ENCODE results near the gene SEMA4D. TPM values are rescaled to one million over a fixed set of nuclear protein-coding genes. Genes with fewer than 3 reads are reported as not detected.

Gene SEMA4D
- total RNA-seq, 1 experiment from 2014 or later = 8.0 TPM

DNA sequence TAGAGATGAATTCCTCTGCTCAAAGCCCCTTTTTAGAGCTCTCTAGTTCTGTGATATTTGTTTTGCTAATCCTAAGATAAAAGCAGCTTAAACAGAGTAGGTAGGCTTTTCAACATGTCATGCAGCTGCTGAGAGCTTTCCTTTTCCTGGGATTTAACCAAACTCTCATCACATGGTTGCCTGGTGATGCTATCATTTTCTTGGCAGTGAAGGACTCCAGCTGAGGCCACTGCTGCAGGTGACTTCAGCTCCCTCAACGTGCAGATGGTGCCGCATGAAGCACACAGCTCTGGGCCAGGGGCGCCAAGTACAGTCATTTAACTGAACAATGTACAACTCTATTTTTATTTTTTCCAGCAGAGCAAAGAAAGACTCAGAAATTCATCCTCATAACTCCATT lies 137.4 kb downstream of the SEMA4D start:
- Histone ChIP-seq H4K20me1 (ENCODE audit: low read length) (no peaks in the 10 kb centered on the region), H3K36me3 (ENCODE audit: low read depth, low read length) (no peaks in the 10 kb centered on the region; the same call in none of the 2 replicates), H3K4me1 (ENCODE audit: insufficient read depth, low read length) (no peaks in the 10 kb centered on the region), H3K4me2 (ENCODE audit: low read length) (no peak overlapping the region), H3K9ac (ENCODE audit: low read length) (no peak overlapping the region), H2AFZ (ENCODE audit: low read length) (no peak overlapping the region), H3K27ac (ENCODE audit: low read length) (no peak overlapping the region), H3K9me2 (replicated peaks; ENCODE audit: low read length) (no peaks in the 10 kb centered on the region), H3F3A (ENCODE audit: low read length, unreplicated experiment) (no peaks in the 10 kb centered on the region), H3K4me3 (ENCODE audit: low read length) (no peak overlapping the region), H3K79me2 (ENCODE audit: low read length) (no peaks in the 10 kb centered on the region), H3K9me3 (ENCODE audit: low read length) (no peaks in the 10 kb centered on the region), H3K27me3 (ENCODE audit: low read length) (no peaks in the 10 kb centered on the region)
- no peak for ATAC-seq
- intact Hi-C loops (cut with micrococcal nuclease) = no loop called here
- no peak for TF ChIP-seq EZH2 (IDR thresholded peaks at IDR 0.05; ENCODE audit: low read length, unreplicated experiment)
- ChIA-PET CTCF (no interaction called here), POLR2A (ENCODE audit: unreplicated experiment) (no interaction called here)
- no peak for DNase-seq
- BruUV-seq (replicated peaks) = no TSS peak

DNA sequence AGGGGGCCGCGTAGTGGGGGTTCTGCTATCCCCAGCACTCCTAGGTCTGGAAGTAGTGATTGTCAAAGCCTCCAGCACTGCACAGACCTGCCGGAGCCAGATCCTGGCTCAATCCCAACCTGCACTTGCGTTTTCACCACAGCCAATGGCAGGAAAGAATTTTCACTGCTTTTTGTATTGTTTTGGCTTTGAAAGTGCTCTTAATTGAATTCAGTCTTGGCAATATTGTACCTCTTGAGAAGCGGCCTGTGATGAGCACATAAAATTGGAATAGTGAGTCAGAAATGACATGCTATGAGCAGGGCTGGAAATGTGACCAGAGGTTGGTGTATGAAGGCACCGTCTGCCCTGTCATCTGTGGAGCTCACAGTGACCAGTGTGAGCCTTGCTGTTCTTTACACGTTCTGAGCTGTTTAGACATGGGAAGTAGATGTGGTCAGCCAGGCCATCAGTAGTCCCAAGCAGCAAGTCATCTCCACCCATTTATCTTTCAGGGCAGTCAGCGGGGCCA lies 138.1 kb downstream of the SEMA4D start:
- BruUV-seq (replicated peaks) = no TSS peak
- no peak overlapping the region for H3K27ac ChIP-seq (ENCODE audit: low read length)
- CTCF ChIA-PET = no interaction called here

DNA sequence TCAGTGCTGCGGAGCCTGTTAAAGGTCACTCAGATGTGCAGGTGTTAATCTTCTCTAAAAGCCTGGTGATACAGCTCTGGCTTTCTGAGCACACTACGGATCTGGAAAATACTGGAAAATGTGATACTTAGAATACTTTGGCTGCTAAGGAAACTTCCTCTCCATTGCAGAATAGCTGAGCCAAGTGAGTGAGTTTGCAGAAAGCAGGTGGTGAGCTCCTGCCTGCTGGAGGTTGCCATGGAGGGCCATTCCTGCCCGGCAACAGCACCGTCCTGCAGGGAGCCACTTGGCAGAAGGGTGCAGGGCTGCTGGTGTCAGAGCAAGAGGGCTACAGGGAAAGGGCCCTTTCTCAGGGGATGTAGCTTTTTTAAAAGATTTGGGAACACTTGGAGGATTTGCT lies 138.9 kb downstream of the SEMA4D start:
- H3K4me3 ChIP-seq (ENCODE audit: low read length) = no peak overlapping the region
- DNase-seq = no peak
- H3K27ac ChIP-seq (ENCODE audit: low read length) = no peak overlapping the region
- H3K9me3 ChIP-seq (ENCODE audit: low read length) = no peaks in the 10 kb centered on the region
- no peaks in the 10 kb centered on the region; the same call in none of the 2 replicates for H3K36me3 ChIP-seq (ENCODE audit: low read depth, low read length)
- H3K4me1 ChIP-seq (ENCODE audit: insufficient read depth, low read length) = no peaks in the 10 kb centered on the region
- H3K27me3 ChIP-seq (ENCODE audit: low read length) = no peaks in the 10 kb centered on the region
- POLR2A ChIA-PET (ENCODE audit: unreplicated experiment) = no interaction called here
- no peak overlapping the region for H3K9ac ChIP-seq (ENCODE audit: low read length)
- ATAC-seq = no peak
- no peak overlapping the region for H2AFZ ChIP-seq (ENCODE audit: low read length)
- no peaks in the 10 kb centered on the region for H4K20me1 ChIP-seq (ENCODE audit: low read length)
- intact Hi-C loops (cut with micrococcal nuclease) = no loop called here
- TF ChIP-seq, protein P1, sequence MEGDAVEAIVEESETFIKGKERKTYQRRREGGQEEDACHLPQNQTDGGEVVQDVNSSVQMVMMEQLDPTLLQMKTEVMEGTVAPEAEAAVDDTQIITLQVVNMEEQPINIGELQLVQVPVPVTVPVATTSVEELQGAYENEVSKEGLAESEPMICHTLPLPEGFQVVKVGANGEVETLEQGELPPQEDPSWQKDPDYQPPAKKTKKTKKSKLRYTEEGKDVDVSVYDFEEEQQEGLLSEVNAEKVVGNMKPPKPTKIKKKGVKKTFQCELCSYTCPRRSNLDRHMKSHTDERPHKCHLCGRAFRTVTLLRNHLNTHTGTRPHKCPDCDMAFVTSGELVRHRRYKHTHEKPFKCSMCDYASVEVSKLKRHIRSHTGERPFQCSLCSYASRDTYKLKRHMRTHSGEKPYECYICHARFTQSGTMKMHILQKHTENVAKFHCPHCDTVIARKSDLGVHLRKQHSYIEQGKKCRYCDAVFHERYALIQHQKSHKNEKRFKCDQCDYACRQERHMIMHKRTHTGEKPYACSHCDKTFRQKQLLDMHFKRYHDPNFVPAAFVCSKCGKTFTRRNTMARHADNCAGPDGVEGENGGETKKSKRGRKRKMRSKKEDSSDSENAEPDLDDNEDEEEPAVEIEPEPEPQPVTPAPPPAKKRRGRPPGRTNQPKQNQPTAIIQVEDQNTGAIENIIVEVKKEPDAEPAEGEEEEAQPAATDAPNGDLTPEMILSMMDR (conservative IDR thresholded peaks at IDR 0.05; ENCODE audit: low read depth, low read length) = no peak
- TF ChIP-seq EZH2phosphoT487 (IDR thresholded peaks at IDR 0.05; ENCODE audit: borderline replicate concordance, low read length) (no peak), EZH2 (IDR thresholded peaks at IDR 0.05; ENCODE audit: low read length, unreplicated experiment) (no peak)
- H3K4me2 ChIP-seq (ENCODE audit: low read length) = no peak overlapping the region
- CTCF ChIA-PET = no interaction called here
- no peaks in the 10 kb centered on the region for H3K9me2 ChIP-seq (replicated peaks; ENCODE audit: low read length)
- H3F3A ChIP-seq (ENCODE audit: low read length, unreplicated experiment) = no peaks in the 10 kb centered on the region
- TSS peak; percentile 16 for BruUV-seq (replicated peaks)
- H3K79me2 ChIP-seq (ENCODE audit: low read length) = no peaks in the 10 kb centered on the region

More for the DNA sequence above, 138.1 kb downstream of the SEMA4D start:
- DNase-seq (no peak), ATAC-seq (no peak)
- H3K36me3 ChIP-seq (ENCODE audit: low read depth, low read length) = no peaks in the 10 kb centered on the region; the same call in none of the 2 replicates
- POLR2A ChIA-PET (ENCODE audit: unreplicated experiment) = no interaction called here
- no peaks in the 10 kb centered on the region for H3F3A ChIP-seq (ENCODE audit: low read length, unreplicated experiment)
- H3K4me3 ChIP-seq (ENCODE audit: low read length) = no peak overlapping the region
- intact Hi-C loops (cut with micrococcal nuclease) = no loop called here
- H3K4me1 ChIP-seq (ENCODE audit: insufficient read depth, low read length) = no peaks in the 10 kb centered on the region
- H4K20me1 ChIP-seq (ENCODE audit: low read length) = no peaks in the 10 kb centered on the region
- H3K9me2 ChIP-seq (replicated peaks; ENCODE audit: low read length) = no peaks in the 10 kb centered on the region
- no peak overlapping the region for H3K9ac ChIP-seq (ENCODE audit: low read length)
- H2AFZ ChIP-seq (ENCODE audit: low read length) = no peak overlapping the region
- H3K4me2 ChIP-seq (ENCODE audit: low read length) = no peak overlapping the region
- no peaks in the 10 kb centered on the region for H3K9me3 ChIP-seq (ENCODE audit: low read length)
- no peak for TF ChIP-seq EZH2phosphoT487 (IDR thresholded peaks at IDR 0.05; ENCODE audit: borderline replicate concordance, low read length)
- TF ChIP-seq EZH2 (IDR thresholded peaks at IDR 0.05; ENCODE audit: low read length, unreplicated experiment) = no peak
- TF ChIP-seq, protein P1 (conservative IDR thresholded peaks at IDR 0.05; ENCODE audit: low read depth, low read length) = no peak
- H3K79me2 ChIP-seq (ENCODE audit: low read length) = no peaks in the 10 kb centered on the region
- no peaks in the 10 kb centered on the region for H3K27me3 ChIP-seq (ENCODE audit: low read length)
